Uterus (tissue), 2 donors: ENCODE results near the gene SERP2.

Experiments used
- CTCF ChIP-seq, 4 experiments: fragments of 200-600 bp in 2 of 4; fragments of 450-650 bp in 2 of 4; sonication (generic) in 2 of 4; IDR thresholded peaks; one replicate each; pipeline ENCODE4 v1.5.1; 2016 to 2019; ENCODE audit warnings: antibody characterized with exemption in 4 of 4, mild to moderate bottlenecking in 2 of 4, moderate library complexity in 1 of 4
- POLR2A ChIP-seq, 2 donors: fragments of 450-650 bp; IDR thresholded peaks; one replicate each; pipeline ENCODE4 v1.6.1; 2016; ENCODE audit warnings: antibody characterized with exemption in 2 of 2, mild to moderate bottlenecking in 1 of 2, moderate library complexity in 1 of 2

GRCh38 chr13:44331912-44332851, 41.4 kb upstream of the SERP2 start:
- TF ChIP-seq CTCF (IDR thresholded peaks at IDR 0.05) = no peak
- TF ChIP-seq POLR2A (IDR thresholded peaks at IDR 0.05) = no peak
